HepG2 (cell line): ENCODE results near the gene EML2. TPM values are rescaled to one million over a fixed set of nuclear protein-coding genes. Genes with fewer than 3 reads are reported as not detected.

Experiments
- ARHGAP35 ChIP-seq: sonication (generic); formaldehyde crosslinking; IDR thresholded peaks from 2 replicates; pipeline ENCODE4 v1.9.0; 2022; ENCODE audit warnings: mild to moderate bottlenecking, inconsistent platforms, moderate library complexity, missing genetic modification reagents, borderline replicate concordance
- CREB1 ChIP-seq, 2 experiments: fragments of 450-650 bp in 1 of 2; IDR thresholded peaks; 2 replicates each; pipeline ENCODE4 v1.6.1; 2016 to 2017; ENCODE audit warnings: control low read depth in 1 of 2, mild to moderate bottlenecking in 1 of 2, missing compliant biosample characterization in 1 of 2, missing genetic modification characterization in 1 of 2
- DMAP1 ChIP-seq: IDR thresholded peaks from 2 replicates; pipeline ENCODE4 v1.6.1; 2016
- FOXA3 ChIP-seq: IDR thresholded peaks from 2 replicates; pipeline ENCODE4 v1.6.1; 2016; ENCODE audit warnings: missing genetic modification reagents, missing compliant biosample characterization
- FOXM1 ChIP-seq: sonication (generic); formaldehyde crosslinking; IDR thresholded peaks from 2 replicates; pipeline ENCODE4 v1.5.0; 2020; ENCODE audit warnings: missing genetic modification reagents
- HDAC2 ChIP-seq: sonication (generic); formaldehyde crosslinking; IDR thresholded peaks from 2 replicates; pipeline ENCODE4 v1.4.0; 2020; ENCODE audit warnings: missing genetic modification reagents
- MTA3 ChIP-seq: sonication (generic); formaldehyde crosslinking; IDR thresholded peaks from 2 replicates; pipeline ENCODE4 v1.4.0; 2020; ENCODE audit warnings: missing genetic modification reagents
- NFYC ChIP-seq: IDR thresholded peaks from 2 replicates; pipeline ENCODE4 v1.6.1; 2016; ENCODE audit warnings: missing genetic modification reagents, missing compliant biosample characterization
- PAF1 ChIP-seq: IDR thresholded peaks from 2 replicates; pipeline ENCODE4 v1.6.1; 2016; ENCODE audit warnings: missing genetic modification reagents, missing compliant biosample characterization
- TAF15 ChIP-seq: fragments of 200-400 bp; formaldehyde crosslinking; IDR thresholded peaks from one replicate; pipeline ENCODE4 v1.6.1; 2018; ENCODE audit warnings: mild to moderate bottlenecking, low read depth, low read length; ENCODE audit not compliant: poor library complexity, severe bottlenecking
- TMF1 ChIP-seq: sonication (generic); formaldehyde crosslinking; IDR thresholded peaks from 2 replicates; pipeline ENCODE4 v1.8.1; 2022; ENCODE audit warnings: low read depth, missing genetic modification reagents
- ZBTB38 ChIP-seq: sonication (generic); formaldehyde crosslinking; IDR thresholded peaks from 2 replicates; pipeline ENCODE4 v1.5.1; 2020; ENCODE audit warnings: mild to moderate bottlenecking, missing genetic modification reagents
- ZEB1 ChIP-seq: IDR thresholded peaks from 2 replicates; pipeline ENCODE4 v1.6.1; 2012; ENCODE audit warnings: mild to moderate bottlenecking, low read depth, inconsistent platforms; ENCODE audit not compliant: insufficient replicate concordance
- ZNF225 ChIP-seq: sonication (generic); formaldehyde crosslinking; IDR thresholded peaks from 2 replicates; pipeline ENCODE4 v1.4.0; 2020; ENCODE audit warnings: mild to moderate bottlenecking, missing genetic modification reagents
- ZNF484 ChIP-seq: sonication (generic); formaldehyde crosslinking; IDR thresholded peaks from 2 replicates; pipeline ENCODE4 v1.5.1; 2020; ENCODE audit warnings: mild to moderate bottlenecking, low read depth, missing genetic modification reagents, borderline replicate concordance
- ZNF564 ChIP-seq: sonication (generic); formaldehyde crosslinking; IDR thresholded peaks from 2 replicates; pipeline ENCODE4 v1.8.1; 2023; ENCODE audit warnings: mild to moderate bottlenecking, missing genetic modification reagents
- ZNF616 ChIP-seq: sonication (generic); formaldehyde crosslinking; IDR thresholded peaks from 2 replicates; pipeline ENCODE4 v1.5.0; 2020; ENCODE audit warnings: low read depth, mild to moderate bottlenecking, missing genetic modification reagents
- ZNF790 ChIP-seq: sonication (generic); formaldehyde crosslinking; IDR thresholded peaks from 2 replicates; pipeline ENCODE4 v1.8.0; 2022; ENCODE audit warnings: missing genetic modification reagents, mild to moderate bottlenecking, borderline replicate concordance
- ZNF879 ChIP-seq: sonication (generic); formaldehyde crosslinking; IDR thresholded peaks from 2 replicates; pipeline ENCODE4 v1.8.1; 2023; ENCODE audit warnings: missing genetic modification reagents
- ZSCAN21 ChIP-seq: sonication (generic); formaldehyde crosslinking; IDR thresholded peaks from 2 replicates; pipeline ENCODE4 v1.8.0; 2022; ENCODE audit warnings: mild to moderate bottlenecking, missing genetic modification reagents, moderate library complexity, borderline replicate concordance
- polyA plus RNA-seq, 8 experiments: library from polyadenylated mRNA; depleted of rRNA in 3 of 8; stranded (reverse) in 7 of 8; unstranded in 1 of 8; fragments of >200 nt; fragmentation: Illumina TruSeq in 4 of 8; extraction: Trizol in 4 of 8; gene quantifications; 2 replicates each; pipeline versions ENCODE4 v1.2.1 to v1.2.3, GENCODE V29; 2011 to 2016; ENCODE audit warnings: low read depth in 4 of 8, missing spikeins in 1 of 8, mixed read lengths in 1 of 8; ENCODE audit not compliant: insufficient read depth in 1 of 8
- total RNA-seq, 5 experiments: library from RNA; depleted of rRNA; stranded (reverse); fragments of >200 nt; fragmentation: Illumina TruSeq; extraction: Trizol; gene quantifications; 2 replicates each; pipeline ENCODE4 v1.2.3, GENCODE V29; 2016; ENCODE audit warnings: low read depth in 1 of 5
- TF ChIP-seq, protein P1 (sequence below): sonication (generic); formaldehyde crosslinking; IDR thresholded peaks from 2 replicates; pipeline ENCODE4 v1.4.0; 2020; ENCODE audit warnings: mild to moderate bottlenecking, low read depth, missing genetic modification reagents
- TF ChIP-seq, protein P2 (sequence below): sonication (generic); formaldehyde crosslinking; conservative IDR thresholded peaks from 2 replicates; pipeline ENCODE4 v1.4.0; 2020; ENCODE audit warnings: missing genetic modification reagents
- TF ChIP-seq, protein P3 (sequence below): sonication (generic); formaldehyde crosslinking; IDR thresholded peaks from 2 replicates; pipeline ENCODE4 v1.4.0; 2020; ENCODE audit warnings: mild to moderate bottlenecking, missing genetic modification reagents

Gene EML2
- total and polyA plus RNA-seq, 2 of the 13 experiments (the other 11 are each of a cell fraction or from before 2014, with no cell fraction given): 7.3 to 12.9 TPM

DNA sequence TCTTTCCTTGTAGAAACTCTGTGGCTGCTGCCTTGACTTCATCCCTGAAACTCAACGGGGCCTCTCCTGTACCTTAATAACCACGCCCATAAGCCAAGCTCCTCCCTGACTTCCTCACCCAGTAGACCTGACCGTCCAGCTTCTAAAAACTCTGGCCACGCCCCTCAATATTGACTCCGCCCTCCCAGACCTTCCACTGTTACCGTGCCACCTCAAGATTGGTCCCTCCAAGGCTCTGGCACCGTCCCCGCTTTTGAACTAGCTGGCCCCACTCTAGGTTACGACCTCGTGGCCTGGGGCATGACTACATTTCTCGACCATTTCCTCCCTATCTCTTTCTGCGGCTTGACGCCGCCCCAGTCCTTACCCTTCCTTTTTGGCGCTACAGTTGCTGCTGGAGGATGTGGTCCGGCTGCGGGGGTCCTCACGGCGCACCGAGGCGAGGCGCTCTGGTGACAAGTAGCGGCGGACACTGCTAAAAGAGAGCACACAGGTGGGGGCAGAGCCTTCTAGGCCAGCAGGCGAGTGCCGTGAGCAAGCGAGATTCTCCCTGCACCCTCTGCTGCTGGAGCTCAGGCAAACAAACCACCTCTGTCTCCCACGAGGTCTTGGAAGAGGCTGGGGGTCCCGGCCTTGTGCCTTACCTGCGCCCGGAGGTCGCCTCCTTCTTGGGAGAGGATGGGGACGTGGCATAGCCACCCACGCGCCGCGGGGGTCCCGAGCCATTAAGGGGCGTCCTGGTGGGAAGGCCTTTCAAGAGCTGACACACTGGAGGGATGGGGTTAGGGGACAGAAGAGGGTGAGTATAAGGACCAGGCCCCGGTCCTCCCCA is 2.3 kb upstream of the EML2 start (continued):
- TF ChIP-seq ZNF564 (no peak), FOXM1 (CRISPR knock-in tag) (no peak), ZSCAN21 (no peak), ZNF616 (CRISPR knock-in tag) (no peak), HDAC2 (no peak), ZNF790 (CRISPR knock-in tag) (peak; percentile 70; the same call in 1 of the 2 replicates), TAF15 (no peak), NFYC (CRISPR knock-in tag) (no peak), ZBTB38 (CRISPR knock-in tag) (no peak), ZNF225 (CRISPR knock-in tag) (no peak), ZNF484 (CRISPR knock-in tag) (no peak), ZNF879 (CRISPR knock-in tag) (no peak), PAF1 (no peak), CREB1 (IDR thresholded peaks at IDR 0.05) (no peak), CREB1 (CRISPR knock-in tag; IDR thresholded peaks at IDR 0.05) (no peak), MTA3 (CRISPR knock-in tag) (no peak), TMF1 (CRISPR knock-in tag) (no peak), DMAP1 (0 out of 2 replicates have a peak, but pooled peaks have one; percentile 31), FOXA3 (CRISPR knock-in tag) (no peak), ZEB1 (peak; percentile 39), ARHGAP35 (CRISPR knock-in tag) (no peak)
- TF ChIP-seq, protein P1, sequence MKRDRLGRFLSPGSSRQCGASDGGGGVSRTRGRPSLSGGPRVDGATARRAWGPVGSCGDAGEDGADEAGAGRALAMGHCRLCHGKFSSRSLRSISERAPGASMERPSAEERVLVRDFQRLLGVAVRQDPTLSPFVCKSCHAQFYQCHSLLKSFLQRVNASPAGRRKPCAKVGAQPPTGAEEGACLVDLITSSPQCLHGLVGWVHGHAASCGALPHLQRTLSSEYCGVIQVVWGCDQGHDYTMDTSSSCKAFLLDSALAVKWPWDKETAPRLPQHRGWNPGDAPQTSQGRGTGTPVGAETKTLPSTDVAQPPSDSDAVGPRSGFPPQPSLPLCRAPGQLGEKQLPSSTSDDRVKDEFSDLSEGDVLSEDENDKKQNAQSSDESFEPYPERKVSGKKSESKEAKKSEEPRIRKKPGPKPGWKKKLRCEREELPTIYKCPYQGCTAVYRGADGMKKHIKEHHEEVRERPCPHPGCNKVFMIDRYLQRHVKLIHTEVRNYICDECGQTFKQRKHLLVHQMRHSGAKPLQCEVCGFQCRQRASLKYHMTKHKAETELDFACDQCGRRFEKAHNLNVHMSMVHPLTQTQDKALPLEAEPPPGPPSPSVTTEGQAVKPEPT (CRISPR knock-in tag): 0 out of 2 replicates have a peak, but pooled peaks have one; percentile 56
- TF ChIP-seq, protein P2, sequence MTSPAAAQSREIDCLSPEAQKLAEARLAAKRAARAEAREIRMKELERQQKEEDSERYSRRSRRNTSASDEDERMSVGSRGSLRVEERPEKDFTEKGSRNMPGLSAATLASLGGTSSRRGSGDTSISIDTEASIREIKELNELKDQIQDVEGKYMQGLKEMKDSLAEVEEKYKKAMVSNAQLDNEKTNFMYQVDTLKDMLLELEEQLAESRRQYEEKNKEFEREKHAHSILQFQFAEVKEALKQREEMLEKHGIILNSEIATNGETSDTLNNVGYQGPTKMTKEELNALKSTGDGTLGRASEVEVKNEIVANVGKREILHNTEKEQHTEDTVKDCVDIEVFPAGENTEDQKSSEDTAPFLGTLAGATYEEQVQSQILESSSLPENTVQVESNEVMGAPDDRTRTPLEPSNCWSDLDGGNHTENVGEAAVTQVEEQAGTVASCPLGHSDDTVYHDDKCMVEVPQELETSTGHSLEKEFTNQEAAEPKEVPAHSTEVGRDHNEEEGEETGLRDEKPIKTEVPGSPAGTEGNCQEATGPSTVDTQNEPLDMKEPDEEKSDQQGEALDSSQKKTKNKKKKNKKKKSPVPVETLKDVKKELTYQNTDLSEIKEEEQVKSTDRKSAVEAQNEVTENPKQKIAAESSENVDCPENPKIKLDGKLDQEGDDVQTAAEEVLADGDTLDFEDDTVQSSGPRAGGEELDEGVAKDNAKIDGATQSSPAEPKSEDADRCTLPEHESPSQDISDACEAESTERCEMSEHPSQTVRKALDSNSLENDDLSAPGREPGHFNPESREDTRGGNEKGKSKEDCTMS (CRISPR knock-in tag): no peak
- TF ChIP-seq, protein P3, sequence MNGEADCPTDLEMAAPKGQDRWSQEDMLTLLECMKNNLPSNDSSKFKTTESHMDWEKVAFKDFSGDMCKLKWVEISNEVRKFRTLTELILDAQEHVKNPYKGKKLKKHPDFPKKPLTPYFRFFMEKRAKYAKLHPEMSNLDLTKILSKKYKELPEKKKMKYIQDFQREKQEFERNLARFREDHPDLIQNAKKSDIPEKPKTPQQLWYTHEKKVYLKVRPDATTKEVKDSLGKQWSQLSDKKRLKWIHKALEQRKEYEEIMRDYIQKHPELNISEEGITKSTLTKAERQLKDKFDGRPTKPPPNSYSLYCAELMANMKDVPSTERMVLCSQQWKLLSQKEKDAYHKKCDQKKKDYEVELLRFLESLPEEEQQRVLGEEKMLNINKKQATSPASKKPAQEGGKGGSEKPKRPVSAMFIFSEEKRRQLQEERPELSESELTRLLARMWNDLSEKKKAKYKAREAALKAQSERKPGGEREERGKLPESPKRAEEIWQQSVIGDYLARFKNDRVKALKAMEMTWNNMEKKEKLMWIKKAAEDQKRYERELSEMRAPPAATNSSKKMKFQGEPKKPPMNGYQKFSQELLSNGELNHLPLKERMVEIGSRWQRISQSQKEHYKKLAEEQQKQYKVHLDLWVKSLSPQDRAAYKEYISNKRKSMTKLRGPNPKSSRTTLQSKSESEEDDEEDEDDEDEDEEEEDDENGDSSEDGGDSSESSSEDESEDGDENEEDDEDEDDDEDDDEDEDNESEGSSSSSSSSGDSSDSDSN (CRISPR knock-in tag): 0 out of 2 replicates have a peak, but pooled peaks have one; percentile 1
